Measurements from ENCODE around the gene RTN3.

Gene RTN3

GRCh38 chr11:63673579-63673978, 7.7 kb upstream of the RTN3 start:
- Histone ChIP-seq H3K79me2 (ENCODE audit: insufficient read depth, low read length) (peaks cover 29% of the 10 kb centered on the region), H3K27me3 (ENCODE audit: insufficient read depth, low read length, poor library complexity) (no peaks in the 10 kb centered on the region), H4K20me1 (ENCODE audit: insufficient read depth, low read length) (peaks cover 11% of the 10 kb centered on the region; the same call in 1 of the 2 replicates), H2AFZ (ENCODE audit: low read depth, low read length) (no peak overlapping the region), H3K9me3 (ENCODE audit: insufficient read depth, low read length, severe bottlenecking) (no peaks in the 10 kb centered on the region), H3K4me1 (ENCODE audit: insufficient read depth, low read length) (peaks cover 31% of the 10 kb centered on the region), H3K4me2 (ENCODE audit: insufficient read depth, low read length) (no peak overlapping the region), H3K9ac (ENCODE audit: low read depth, low read length) (no peak overlapping the region), H3K36me3 (ENCODE audit: insufficient read depth, low read length) (0 out of 2 replicates have a peak, but pooled peaks cover 4% of the 10 kb centered on the region), H3K27ac (ENCODE audit: low read length) (no peak overlapping the region), H3K4me3 (ENCODE audit: low read depth in 1 of 2, low read length in 2 of 2) (no peak overlapping the region)
- no peak for ATAC-seq (ENCODE audit: insufficient read depth, low read depth)
- TF ChIP-seq EZH2 (IDR thresholded peaks at IDR 0.05; ENCODE audit: borderline replicate concordance, low read depth, low read length, severe bottlenecking): no peak
- no peak for TF ChIP-seq CTCF (IDR thresholded peaks at IDR 0.05; ENCODE audit: borderline replicate concordance, extremely low read depth, low read length, poor library complexity, severe bottlenecking)
- DNase-seq: no peak

GRCh38 chr11:63680834-63681320, 423 bp upstream of the RTN3 start:
- H3K4me2 ChIP-seq (ENCODE audit: insufficient read depth, low read length): peak overlapping the region; percentile 82
- H3K9me3 ChIP-seq (ENCODE audit: insufficient read depth, low read length, severe bottlenecking): no peaks in the 10 kb centered on the region
- H4K20me1 ChIP-seq (ENCODE audit: insufficient read depth, low read length): peaks cover 18% of the 10 kb centered on the region; the same call in 1 of the 2 replicates
- TF ChIP-seq CTCF (IDR thresholded peaks at IDR 0.05; ENCODE audit: borderline replicate concordance, extremely low read depth, low read length, poor library complexity, severe bottlenecking) (no peak), EZH2 (IDR thresholded peaks at IDR 0.05; ENCODE audit: borderline replicate concordance, low read depth, low read length, severe bottlenecking) (no peak)
- peaks cover 45% of the 10 kb centered on the region for H3K79me2 ChIP-seq (ENCODE audit: insufficient read depth, low read length)
- H3K9ac ChIP-seq (ENCODE audit: low read depth, low read length): peak overlapping the region; percentile 83
- H3K4me1 ChIP-seq (ENCODE audit: insufficient read depth, low read length): peaks cover 44% of the 10 kb centered on the region
- peak overlapping the region; percentile 81 for H3K27ac ChIP-seq (ENCODE audit: low read length)
- H3K4me3 ChIP-seq (ENCODE audit: low read depth in 1 of 2, low read length in 2 of 2): peak overlapping the region; percentile 2 to 74; a peak in 3 of 4 replicates
- peak overlapping the region; percentile 96 for H2AFZ ChIP-seq (ENCODE audit: low read depth, low read length)
- peaks cover 8% of the 10 kb centered on the region for H3K36me3 ChIP-seq (ENCODE audit: insufficient read depth, low read length)
- no peak for DNase-seq
- H3K27me3 ChIP-seq (ENCODE audit: insufficient read depth, low read length, poor library complexity): no peaks in the 10 kb centered on the region
- ATAC-seq (ENCODE audit: insufficient read depth, low read depth): no peak

GRCh38 chr11:63682066-63683021, 1.0 kb downstream of the RTN3 start:
- Histone ChIP-seq H3K9ac (ENCODE audit: low read depth, low read length) (peak overlapping the region; percentile 83), H3K4me1 (ENCODE audit: insufficient read depth, low read length) (peaks cover 53% of the 10 kb centered on the region), H3K27ac (ENCODE audit: low read length) (peak overlapping the region; percentile 89), H4K20me1 (ENCODE audit: insufficient read depth, low read length) (peaks cover 25% of the 10 kb centered on the region), H3K27me3 (ENCODE audit: insufficient read depth, low read length, poor library complexity) (no peaks in the 10 kb centered on the region), H3K36me3 (ENCODE audit: insufficient read depth, low read length) (peaks cover 8% of the 10 kb centered on the region), H2AFZ (ENCODE audit: low read depth, low read length) (peak overlapping the region; percentile 91), H3K4me3 (ENCODE audit: low read depth in 1 of 2, low read length in 2 of 2) (peak overlapping the region; percentile 74 to 81), H3K9me3 (ENCODE audit: insufficient read depth, low read length, severe bottlenecking) (no peaks in the 10 kb centered on the region), H3K79me2 (ENCODE audit: insufficient read depth, low read length) (peaks cover 59% of the 10 kb centered on the region), H3K4me2 (ENCODE audit: insufficient read depth, low read length) (peak overlapping the region; percentile 82)
- DNase-seq (peak; percentile 68), ATAC-seq (ENCODE audit: insufficient read depth, low read depth) (peak; percentile 51)
- TF ChIP-seq CTCF (IDR thresholded peaks at IDR 0.05; ENCODE audit: borderline replicate concordance, extremely low read depth, low read length, poor library complexity, severe bottlenecking) (peak; percentile 37), EZH2 (IDR thresholded peaks at IDR 0.05; ENCODE audit: borderline replicate concordance, low read depth, low read length, severe bottlenecking) (no peak)
